Lower leg skin (tissue), 3 donors: ENCODE data around the gene NPAS3.

ENCODE experiments used
- CTCF ChIP-seq, 3 donors: fragments of 450-650 bp; IDR thresholded peaks; one replicate each; pipeline ENCODE4 v1.5.1; 2016; ENCODE audit warnings: antibody characterized with exemption in 3 of 3, mild to moderate bottlenecking in 3 of 3, moderate library complexity in 2 of 3
- POLR2A ChIP-seq, 2 donors: fragments of 450-650 bp; IDR thresholded peaks; one replicate each; pipeline ENCODE4 v1.6.1; 2016 to 2017; ENCODE audit warnings: antibody characterized with exemption in 2 of 2, mild to moderate bottlenecking in 1 of 2, moderate library complexity in 1 of 2

DNA sequence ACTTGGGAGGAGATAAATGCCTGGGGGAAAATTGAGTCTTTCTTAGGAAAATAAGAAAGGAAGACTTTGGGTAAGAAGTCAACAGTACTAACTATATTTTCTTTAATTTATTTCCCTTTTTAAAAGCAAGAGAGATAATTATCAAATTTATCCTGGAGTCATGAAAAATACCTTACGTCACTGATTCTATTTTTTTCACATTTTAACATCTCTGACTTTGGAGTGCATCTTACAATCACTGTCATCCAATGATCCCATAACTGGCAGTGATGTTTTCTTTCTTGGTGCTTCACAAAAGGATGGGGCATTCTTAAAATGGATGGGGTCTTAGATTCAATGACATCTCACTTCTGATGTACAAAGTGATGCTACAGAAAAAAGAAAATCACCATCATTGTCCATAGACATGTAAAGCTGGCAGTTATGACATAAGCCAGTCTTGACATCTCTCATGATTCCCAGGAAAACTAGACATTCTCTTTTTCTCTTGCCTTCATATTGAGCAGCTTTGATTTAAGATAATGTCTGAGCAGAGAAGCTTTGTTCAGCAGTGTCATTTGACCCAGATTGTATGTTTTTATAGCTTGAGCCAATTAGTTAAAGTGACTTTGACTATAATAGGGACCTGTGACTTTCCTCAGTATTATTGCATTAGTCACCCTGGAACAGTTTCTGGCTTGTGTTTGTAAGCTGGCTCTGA is 776.0 kb downstream of the NPAS3 start:
- TF ChIP-seq CTCF (IDR thresholded peaks at IDR 0.05) (no peak), POLR2A (IDR thresholded peaks at IDR 0.05) (no peak)
